ENCODE results near the gene NUDT22. TPM values are rescaled to one million over a fixed set of nuclear protein-coding genes. Genes with fewer than 3 reads are reported as not detected.

Gene NUDT22
- total RNA-seq, 1 experiment from 2014 or later, result 72.4 TPM

DNA sequence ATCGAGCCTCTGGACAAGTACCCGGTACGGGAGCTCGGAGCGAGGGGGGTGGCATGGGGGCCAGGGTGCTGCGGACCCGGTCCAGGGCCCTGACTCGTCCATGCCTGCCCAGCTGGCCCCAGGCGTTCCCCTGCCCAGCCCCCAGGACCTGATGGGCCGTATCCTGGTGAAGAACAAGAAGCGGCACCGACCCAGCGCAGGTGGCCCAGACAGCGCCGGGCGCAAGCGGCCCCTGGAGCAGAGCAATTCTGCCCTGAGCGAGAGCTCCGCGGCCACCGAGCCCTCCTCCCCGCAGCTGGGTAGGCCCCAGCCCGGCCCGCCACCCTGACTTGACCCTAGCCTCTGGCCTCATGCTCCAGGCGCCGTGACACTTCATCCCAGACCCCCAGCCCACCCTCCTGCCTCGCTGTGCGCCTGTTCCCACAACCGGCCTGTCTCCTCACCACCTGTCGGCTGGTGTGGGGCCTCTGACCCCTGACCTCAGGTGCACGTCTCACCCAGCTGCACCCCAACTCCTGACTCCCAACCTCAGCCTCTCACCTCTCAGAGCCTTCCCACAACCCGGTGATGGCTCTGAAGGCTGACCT lies 33.0 kb downstream of the NUDT22 start:
- ChIA-PET POLR2A (ENCODE audit: low non-redundant PET) (no interaction called here), CTCF (no interaction called here)
- no TSS peak for BruUV-seq (replicated peaks)
- Histone ChIP-seq H3K9me3 (ENCODE audit: low read depth, low read length, poor library complexity, severe bottlenecking) (no peaks in the 10 kb centered on the region), H3K36me3 (ENCODE audit: insufficient read depth, low read length, poor library complexity, severe bottlenecking) (peaks cover 79% of the 10 kb centered on the region), H3K4me3 (ENCODE audit: low read depth, low read length, poor library complexity, severe bottlenecking) (no peak overlapping the region), H3K27me3 (replicated peaks; ENCODE audit: insufficient read depth, low read depth, low read length, poor library complexity) (no peaks in the 10 kb centered on the region), H3K4me1 (ENCODE audit: insufficient read depth, low read length, poor library complexity, severe bottlenecking) (no peaks in the 10 kb centered on the region), H3K27ac (ENCODE audit: low read depth, low read length, poor library complexity, severe bottlenecking) (no peak overlapping the region)
- no peak for TF ChIP-seq EZH2 (IDR thresholded peaks at IDR 0.05; ENCODE audit: borderline replicate concordance, low read depth, low read length, poor library complexity, severe bottlenecking)
- TF ChIP-seq, protein P1, sequence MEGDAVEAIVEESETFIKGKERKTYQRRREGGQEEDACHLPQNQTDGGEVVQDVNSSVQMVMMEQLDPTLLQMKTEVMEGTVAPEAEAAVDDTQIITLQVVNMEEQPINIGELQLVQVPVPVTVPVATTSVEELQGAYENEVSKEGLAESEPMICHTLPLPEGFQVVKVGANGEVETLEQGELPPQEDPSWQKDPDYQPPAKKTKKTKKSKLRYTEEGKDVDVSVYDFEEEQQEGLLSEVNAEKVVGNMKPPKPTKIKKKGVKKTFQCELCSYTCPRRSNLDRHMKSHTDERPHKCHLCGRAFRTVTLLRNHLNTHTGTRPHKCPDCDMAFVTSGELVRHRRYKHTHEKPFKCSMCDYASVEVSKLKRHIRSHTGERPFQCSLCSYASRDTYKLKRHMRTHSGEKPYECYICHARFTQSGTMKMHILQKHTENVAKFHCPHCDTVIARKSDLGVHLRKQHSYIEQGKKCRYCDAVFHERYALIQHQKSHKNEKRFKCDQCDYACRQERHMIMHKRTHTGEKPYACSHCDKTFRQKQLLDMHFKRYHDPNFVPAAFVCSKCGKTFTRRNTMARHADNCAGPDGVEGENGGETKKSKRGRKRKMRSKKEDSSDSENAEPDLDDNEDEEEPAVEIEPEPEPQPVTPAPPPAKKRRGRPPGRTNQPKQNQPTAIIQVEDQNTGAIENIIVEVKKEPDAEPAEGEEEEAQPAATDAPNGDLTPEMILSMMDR (conservative IDR thresholded peaks at IDR 0.05; ENCODE audit: low read depth, low read length), result no peak
- intact Hi-C loops (cut with micrococcal nuclease; ENCODE audit: unreplicated experiment), result no loop called here
- no peak for DNase-seq (ENCODE audit: low spot score)

DNA sequence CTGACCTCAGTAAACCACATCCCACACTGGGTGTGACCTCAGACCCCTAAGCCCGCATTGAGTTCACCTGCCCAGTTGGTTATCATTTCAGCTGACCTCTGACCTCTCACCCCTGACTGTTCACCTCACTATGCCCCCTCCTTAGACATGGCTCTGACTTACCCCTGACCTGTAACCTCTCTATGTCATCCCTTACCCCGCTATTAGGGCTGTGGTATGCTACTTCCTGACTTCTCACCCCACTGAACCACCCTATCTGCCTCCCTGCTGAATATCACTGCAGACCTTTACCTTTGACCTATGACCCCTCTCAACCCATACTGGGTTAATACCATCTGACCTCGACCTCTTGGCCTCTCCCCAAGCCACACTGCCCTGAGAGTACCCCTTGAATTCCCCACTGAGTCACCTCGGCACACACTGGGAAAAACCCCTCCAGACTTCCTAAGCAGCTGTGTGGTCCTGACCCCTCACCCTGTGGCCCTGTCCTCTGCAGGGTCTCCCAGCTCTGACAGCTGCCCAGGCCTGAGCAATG lies 33.5 kb downstream of the NUDT22 start:
- CTCF ChIA-PET, result no interaction called here
- no peaks in the 10 kb centered on the region for H3K27me3 ChIP-seq (replicated peaks; ENCODE audit: insufficient read depth, low read depth, low read length, poor library complexity)
- H3K9me3 ChIP-seq (ENCODE audit: low read depth, low read length, poor library complexity, severe bottlenecking), result no peaks in the 10 kb centered on the region
- intact Hi-C loops (cut with micrococcal nuclease; ENCODE audit: unreplicated experiment), result no loop called here
- H3K4me1 ChIP-seq (ENCODE audit: insufficient read depth, low read length, poor library complexity, severe bottlenecking), result no peaks in the 10 kb centered on the region
- H3K27ac ChIP-seq (ENCODE audit: low read depth, low read length, poor library complexity, severe bottlenecking), result no peak overlapping the region
- H3K36me3 ChIP-seq (ENCODE audit: insufficient read depth, low read length, poor library complexity, severe bottlenecking), result peaks cover 79% of the 10 kb centered on the region
- POLR2A ChIA-PET (ENCODE audit: low non-redundant PET), result no interaction called here
- no peak for DNase-seq (ENCODE audit: low spot score)
- no peak overlapping the region for H3K4me3 ChIP-seq (ENCODE audit: low read depth, low read length, poor library complexity, severe bottlenecking)
- no TSS peak for BruUV-seq (replicated peaks)
- TF ChIP-seq, protein P1 (conservative IDR thresholded peaks at IDR 0.05; ENCODE audit: low read depth, low read length), result no peak
- no peak for TF ChIP-seq EZH2 (IDR thresholded peaks at IDR 0.05; ENCODE audit: borderline replicate concordance, low read depth, low read length, poor library complexity, severe bottlenecking)

DNA sequence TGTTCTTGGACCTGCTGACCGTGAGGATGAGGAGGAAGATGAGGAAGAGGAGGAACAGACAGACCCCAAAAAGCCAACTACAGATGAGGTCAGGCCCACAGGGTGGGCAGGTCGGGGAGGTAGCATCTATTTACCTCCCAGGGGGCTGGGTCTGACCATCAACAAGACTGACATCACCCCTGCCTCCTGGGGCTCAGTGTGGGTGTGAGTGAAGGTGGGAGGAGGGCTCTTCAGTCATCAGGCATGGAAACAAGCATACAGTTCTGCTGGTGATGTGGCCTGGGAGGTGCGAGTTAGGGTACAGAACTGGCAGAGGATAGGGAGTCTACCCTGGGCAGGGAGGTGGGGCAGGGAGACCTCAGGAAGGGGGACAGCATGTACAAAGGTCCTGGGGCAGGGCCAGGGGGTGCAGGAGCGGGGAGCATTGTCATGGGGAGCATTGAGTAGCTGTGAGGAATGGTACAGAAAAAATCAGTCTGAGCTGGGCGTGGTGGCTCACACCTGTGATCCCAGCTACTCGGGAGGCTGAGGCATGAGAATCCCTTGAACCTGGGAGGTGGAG lies 34.2 kb downstream of the NUDT22 start:
- no TSS peak for BruUV-seq (replicated peaks)
- CTCF ChIA-PET, result interaction anchor here (0.7 kb wide), 1 partner anchor 422 kb away, joined by 4 read pairs; no protein-coding TSS in a partner anchor
- TF ChIP-seq, protein P1 (conservative IDR thresholded peaks at IDR 0.05; ENCODE audit: low read depth, low read length), result no peak
- no peak for TF ChIP-seq EZH2 (IDR thresholded peaks at IDR 0.05; ENCODE audit: borderline replicate concordance, low read depth, low read length, poor library complexity, severe bottlenecking)
- H3K9me3 ChIP-seq (ENCODE audit: low read depth, low read length, poor library complexity, severe bottlenecking), result no peaks in the 10 kb centered on the region
- POLR2A ChIA-PET (ENCODE audit: low non-redundant PET), result no interaction called here
- DNase-seq (ENCODE audit: low spot score), result no peak
- H3K27me3 ChIP-seq (replicated peaks; ENCODE audit: insufficient read depth, low read depth, low read length, poor library complexity), result no peaks in the 10 kb centered on the region
- H3K4me1 ChIP-seq (ENCODE audit: insufficient read depth, low read length, poor library complexity, severe bottlenecking), result no peaks in the 10 kb centered on the region
- no peak overlapping the region for H3K4me3 ChIP-seq (ENCODE audit: low read depth, low read length, poor library complexity, severe bottlenecking)
- H3K36me3 ChIP-seq (ENCODE audit: insufficient read depth, low read length, poor library complexity, severe bottlenecking), result peaks cover 76% of the 10 kb centered on the region
- H3K27ac ChIP-seq (ENCODE audit: low read depth, low read length, poor library complexity, severe bottlenecking), result no peak overlapping the region
- intact Hi-C loops (cut with micrococcal nuclease; ENCODE audit: unreplicated experiment), result no loop called here

Data from A673 (cell line).